HS-27A (cell line): ENCODE data around the gene SHPK.

Source experiments
- DNase-seq: peaks from one replicate; pipeline ENCODE4 v3.0.0-alpha.2; 2012; ENCODE audit warnings: low read depth, missing footprints

The SHPK gene

DNA sequence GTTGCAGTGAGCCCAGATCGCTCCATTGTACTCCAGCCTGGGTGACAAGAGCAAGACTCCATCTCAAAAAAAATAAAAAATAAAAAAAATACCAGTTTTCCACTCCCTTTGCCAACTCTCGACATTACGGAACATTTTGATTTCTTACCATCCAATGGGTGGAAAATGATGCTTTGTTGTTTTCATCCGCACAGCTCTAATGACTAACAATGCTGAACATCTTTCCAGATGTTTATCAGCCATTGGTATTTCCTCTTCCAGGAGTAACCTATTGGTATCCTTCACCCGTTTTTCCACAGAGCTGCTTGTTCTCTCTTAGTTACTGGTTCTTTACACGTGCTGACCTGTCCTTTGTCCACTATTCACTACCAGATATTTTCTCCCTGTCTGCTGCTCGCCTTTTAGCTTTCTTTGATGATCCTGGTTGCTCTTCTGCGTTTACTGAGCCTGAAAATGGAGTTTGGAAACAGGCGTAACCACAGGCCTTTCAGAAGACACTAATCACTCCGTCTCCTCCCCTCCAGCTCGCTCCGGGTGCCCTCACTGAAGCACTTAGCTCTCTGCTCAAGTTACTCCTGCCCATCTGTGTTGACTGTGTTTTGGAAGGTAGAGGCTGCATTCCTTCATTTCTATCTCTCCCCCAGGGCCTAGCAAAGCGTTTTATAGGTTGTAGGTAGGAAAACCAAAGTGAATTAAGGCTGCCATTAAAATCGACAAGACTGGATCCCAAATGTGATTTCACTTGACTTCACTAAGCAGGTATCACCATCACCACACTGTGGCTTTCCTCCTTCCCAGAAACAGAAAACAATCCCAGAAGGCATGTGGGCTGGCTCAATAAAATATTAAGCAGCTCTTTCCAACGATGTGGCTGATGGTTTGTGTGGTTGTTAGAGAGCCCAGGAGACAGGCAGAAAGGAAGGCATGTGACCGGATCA, 8.9 kb downstream of the SHPK start:
- DNase-seq, result no peak

DNA sequence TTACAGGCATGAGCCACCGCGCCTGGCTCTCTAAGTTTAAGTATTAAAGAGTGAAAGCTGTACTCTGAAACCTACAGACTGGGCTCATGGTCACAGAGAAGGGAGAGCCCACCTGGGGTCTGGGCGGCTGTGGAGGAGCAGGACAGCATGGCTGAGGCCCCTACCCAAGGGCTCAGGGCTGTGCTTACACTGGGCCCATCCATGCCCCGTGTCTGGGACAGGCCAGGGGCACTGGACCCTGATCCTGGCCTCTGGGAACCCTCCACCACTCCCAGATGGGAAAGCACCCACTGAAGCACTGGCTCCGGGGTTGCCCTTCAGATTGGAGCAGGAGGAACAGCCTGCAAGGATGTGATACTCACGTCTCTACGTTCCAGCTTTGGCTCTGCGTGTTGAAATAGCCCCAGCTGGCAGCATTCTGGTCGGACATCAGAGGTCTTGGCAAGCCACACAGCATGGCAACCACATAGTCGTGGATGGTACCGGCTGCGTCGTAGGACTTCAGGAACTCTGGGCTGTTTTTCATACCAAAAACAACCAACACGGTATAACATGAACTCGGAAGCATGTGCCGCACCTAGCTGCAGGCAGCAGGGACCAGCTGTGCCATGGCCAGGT, 13.0 kb downstream of the SHPK start:
- DNase-seq, result no peak

DNA sequence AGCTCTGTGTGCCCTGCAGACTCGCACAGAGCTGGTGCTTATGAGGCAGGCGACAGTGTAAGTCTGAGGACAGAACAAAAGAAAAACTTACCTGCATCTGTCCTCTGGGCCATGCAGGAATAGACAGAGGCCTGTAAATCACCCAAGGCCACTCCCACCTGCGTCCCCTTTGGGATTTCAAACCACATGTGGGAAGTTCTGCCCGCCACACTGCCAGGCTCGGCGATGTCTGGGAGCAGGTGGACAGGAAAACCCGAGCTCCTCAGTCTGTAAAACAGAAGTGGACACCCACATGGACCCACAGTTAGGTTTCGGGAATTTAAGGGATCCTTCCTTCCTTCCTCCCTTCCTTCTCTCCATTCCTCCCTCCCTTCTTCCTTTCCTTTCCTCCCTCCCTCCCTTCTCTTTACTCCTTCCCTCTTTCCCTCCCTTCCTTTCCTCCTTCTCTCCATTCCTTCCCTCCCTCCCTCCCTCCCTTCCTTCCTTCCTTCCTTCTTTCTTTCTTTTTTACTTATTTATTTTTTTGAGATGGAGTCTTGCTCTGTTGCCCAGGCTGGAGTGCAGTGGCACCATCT, 14.8 kb downstream of the SHPK start:
- DNase-seq, result no peak

DNA sequence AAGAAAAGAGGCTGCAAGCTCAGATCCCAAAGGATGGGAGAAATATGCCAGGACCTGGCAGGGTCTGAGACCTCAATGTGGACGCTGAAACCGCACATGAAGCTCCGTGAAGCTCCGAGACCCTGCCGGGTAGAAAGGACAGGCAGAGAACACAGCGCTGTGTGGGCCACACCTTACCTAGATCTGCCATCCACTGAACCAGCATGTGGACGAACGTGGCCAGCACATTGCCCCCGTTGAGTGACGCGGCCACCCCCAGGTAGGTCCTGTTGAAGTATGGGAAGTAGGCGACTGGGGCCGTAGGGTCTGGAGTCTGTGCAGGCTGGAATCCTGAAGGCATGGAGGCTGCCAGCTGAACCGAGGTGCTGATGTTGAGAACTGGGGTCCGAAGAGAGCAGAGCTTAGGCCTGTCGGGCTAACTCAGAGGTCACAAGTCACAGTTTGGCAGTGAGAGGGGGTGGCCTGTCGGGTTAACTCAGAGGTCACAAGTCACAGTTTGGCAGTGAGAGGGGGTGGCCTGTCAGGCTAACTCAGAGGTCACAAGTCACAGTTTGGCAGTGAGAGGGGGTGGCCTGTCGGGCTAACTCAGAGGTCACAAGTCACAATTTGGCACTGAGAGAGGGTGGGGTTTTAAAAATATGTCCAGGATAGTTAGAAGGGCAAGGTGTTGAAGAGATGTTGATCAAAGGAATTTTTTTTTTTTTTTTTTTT, 20.7 kb downstream of the SHPK start:
- no peak for DNase-seq

DNA sequence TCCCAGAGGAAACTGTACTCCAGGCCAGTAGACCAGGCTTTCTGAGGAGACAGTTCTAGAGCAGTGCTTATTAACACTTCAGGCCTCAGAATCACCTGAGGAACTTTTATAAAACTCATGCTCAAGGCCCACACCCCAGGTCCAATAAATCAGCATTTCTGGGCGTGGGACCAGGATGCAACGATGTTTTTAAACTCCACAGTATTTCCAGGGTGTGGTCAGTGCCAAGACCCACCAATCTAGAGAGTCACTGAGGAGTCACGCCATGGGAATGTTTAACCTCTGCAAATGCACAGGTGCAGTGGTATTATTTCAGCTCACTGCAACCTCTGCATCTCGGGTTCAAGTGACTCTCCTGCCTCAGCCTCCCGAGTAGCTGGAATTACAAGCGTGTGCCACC, 22.9 kb downstream of the SHPK start:
- no peak for DNase-seq

DNA sequence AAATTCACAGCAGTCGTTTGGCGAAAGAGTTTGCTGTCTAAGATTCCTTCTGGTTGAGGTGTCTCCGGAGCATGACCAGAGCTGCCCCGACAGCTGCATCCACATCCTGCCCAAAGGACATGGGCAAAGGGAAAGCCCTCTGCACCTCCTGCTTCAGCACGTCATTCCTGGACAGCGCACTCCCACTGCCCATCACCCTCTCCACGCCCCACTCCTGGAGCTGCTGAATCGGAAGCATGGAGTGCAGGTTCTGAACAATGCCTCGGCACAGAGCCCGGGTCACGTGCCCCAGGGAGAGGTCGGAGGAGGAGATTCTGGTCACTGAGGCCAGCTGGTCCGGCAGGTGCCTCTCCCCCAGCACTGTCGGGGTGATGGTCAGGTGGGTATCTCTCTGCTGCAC, 25.5 kb downstream of the SHPK start:
- DNase-seq, result no peak

DNA sequence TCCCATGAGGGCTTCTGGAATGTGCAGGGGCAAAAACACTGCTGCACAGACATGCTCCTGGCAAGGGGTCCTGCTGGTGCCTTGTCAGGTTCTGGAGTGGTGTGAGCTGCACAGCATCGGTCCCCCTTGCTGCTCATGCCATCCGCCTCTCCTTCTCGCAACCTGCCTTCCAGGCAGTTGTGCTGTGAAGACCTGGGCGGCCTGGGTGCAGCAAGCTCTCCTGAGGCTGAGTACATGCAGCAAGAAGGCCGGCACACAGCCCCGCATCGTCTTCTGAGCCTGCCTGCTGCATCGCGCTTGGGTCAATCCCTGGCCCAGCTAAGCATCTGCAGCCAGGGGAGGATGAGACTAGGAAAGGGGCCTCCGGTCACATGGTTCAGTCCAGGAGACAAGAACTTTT, 26.4 kb downstream of the SHPK start:
- DNase-seq, result no peak

DNA sequence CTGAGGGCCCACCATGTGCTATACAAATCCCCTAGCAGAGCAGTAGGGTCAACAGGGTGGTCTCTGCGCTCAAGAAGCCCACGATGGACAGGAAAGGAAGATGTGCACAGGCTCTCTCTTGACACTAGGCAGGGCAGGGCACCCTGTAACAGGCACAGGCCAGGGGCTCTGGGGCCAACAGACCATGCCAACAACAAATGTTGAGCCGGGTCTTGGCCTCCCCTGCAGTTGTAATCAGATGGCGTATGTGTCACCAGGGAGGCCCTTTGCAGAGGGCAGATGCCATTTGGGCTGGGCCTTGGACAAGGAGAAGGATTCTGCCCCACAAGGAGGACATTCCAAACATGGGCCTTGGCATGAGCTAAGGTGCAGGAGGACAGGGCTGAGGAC, 32.2 kb downstream of the SHPK start:
- DNase-seq, result no peak

DNA sequence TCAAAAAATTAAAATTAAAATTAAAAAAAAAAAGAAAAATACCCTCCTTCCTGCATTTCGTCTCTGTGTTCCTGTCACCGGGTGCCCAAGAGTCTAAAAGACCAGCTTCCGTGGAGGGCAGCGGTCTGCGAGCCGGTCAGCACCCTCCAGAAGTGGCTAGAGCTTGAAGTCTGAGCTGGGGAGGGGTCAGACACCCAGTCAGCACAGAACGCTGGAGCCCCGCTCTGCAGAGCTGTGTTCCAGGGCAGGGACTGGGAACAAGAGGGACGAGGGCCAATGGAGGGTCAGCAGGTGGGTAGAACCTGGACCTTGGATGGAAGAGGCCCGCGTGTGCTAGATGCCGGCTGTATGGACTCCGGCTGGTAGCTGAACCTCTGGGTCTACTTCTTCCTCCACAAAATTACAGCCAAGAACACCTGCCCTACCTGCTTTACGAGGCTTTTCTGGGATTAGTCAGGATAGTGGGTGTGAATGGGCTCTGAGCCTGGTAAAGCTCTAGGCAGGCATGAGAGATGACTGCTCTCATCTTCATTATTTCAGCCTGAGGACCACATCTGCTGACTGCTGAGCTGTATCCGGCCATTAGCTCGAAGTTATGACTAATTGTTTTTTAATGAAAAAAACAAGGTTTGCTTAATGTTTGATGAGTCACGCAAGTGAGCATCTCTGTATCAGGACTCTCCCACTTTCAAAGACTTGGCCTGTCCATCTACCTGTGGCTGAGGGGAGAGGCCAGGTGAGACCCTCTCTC, 32.8 kb downstream of the SHPK start:
- no peak for DNase-seq

DNA sequence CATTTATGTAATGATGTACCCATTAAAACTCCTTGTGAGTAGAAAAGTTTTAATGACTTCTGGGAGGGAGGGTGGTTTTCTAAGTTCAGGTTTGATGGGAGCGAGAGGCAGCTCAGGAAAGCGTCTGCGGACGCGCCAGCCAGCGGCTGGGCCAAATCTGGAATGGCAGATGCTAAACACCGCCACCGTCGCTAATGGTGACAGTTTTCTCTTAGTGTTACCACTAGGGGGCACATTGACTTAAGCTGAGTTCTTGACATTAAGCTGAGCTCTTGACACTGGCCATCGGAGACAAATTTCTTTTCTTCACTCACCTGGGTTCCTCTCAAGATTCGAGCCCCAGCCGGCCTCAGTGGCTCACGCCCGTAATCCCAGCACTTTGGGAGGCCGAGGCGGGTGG, 33.6 kb downstream of the SHPK start:
- DNase-seq, result no peak

DNA sequence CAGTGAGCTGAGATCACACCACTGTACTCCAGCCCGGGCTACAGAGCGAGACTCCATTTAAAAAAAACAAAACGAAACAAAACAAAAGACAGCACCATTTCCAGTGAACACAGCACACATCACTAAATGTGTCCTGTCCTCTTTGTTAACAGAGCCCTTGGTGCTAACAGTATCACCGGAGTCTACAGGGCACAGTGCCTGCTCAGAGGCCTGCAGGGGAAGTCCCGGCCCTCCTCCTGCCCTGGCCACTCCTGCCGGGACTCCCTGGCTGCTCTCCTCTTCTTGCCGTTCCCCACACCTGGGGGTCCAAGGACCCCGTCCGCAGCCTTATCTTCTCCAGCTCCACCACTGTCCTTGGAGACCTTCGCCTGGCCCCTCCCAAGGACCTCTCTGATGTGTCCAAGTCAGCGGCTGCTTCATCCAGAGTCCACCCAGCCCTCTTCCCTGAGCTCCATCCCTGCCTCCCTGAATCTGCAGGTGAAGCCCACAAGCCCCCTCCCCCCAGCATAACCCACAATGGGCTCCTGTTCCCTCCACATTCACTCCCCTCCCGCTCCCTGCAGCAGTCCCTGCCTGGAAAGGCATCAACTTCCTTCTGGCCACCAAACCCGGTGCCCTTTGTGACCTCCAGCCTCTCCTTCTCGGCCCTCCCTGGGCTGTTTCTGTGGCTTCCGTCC, 35.4 kb downstream of the SHPK start:
- no peak for DNase-seq

DNA sequence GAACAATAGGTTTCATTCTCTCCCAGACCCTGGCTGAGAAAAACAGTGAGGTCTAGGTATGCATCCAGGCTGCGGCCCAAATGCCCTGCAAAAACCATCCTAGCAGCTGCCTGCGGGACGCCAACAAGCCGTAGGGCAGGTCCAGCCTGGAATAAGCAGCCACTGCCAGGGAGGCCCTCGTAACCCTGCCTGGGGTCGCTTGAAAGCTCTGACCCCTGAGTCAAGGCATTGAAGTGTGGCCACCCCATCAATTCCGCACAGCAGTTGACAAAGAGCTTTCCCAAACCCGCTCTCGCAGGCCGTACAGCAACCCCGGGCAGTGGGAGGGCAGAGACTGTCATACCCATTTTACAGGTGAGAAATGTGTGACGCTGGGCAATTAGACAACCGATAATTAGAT, 38.0 kb downstream of the SHPK start:
- DNase-seq, result no peak

DNA sequence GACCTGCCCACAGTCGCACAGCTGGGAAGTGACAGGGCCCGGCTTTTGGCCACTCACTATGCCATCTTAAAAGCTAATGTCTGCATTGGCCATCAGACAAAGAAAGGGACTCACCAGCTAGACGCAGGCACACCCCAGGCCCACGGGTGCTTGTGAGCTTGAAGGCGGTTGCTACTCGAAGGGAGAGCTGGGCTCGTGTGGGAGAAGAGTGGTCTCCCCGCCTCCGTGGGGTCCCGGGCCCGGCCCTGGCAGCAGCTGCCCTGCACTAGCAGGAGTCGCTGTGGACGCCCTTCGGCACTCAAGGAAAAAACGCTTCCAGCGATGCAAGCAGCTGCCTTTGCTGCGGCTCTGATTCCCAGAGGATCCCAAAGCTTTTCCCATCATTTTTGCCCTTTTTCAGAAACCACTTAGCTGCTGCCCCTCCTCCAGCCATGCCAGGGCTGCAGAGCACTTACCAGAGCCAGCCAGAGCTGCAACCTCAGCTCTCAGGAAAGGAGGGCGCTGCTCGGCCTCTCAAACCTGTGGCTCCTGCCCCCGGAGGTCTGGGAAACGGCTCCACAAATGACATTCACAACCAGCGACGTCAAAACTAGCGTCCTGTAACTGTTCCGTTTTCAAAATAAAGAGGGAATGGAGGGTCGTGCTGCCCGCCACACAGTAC, 39.1 kb downstream of the SHPK start:
- DNase-seq, result no peak

DNA sequence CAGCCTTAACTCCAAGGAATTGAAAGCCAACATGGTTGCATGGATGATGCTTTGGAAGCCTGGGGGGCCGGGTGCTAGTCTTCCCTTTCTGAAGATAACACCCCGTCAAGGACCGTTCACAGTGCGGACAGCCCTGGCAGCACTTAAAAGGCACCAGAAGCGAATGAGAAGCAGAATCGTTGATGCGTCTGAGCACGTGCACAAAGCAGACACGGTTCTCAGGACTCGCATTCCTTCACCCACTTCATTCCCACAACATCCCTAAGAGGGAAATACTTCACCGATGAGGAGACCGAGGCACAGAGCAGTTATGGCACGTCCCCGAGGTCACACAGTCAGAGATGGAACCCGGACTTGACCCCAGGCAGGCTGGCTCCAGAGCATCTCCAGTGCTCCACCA, 41.1 kb downstream of the SHPK start:
- no peak for DNase-seq

DNA sequence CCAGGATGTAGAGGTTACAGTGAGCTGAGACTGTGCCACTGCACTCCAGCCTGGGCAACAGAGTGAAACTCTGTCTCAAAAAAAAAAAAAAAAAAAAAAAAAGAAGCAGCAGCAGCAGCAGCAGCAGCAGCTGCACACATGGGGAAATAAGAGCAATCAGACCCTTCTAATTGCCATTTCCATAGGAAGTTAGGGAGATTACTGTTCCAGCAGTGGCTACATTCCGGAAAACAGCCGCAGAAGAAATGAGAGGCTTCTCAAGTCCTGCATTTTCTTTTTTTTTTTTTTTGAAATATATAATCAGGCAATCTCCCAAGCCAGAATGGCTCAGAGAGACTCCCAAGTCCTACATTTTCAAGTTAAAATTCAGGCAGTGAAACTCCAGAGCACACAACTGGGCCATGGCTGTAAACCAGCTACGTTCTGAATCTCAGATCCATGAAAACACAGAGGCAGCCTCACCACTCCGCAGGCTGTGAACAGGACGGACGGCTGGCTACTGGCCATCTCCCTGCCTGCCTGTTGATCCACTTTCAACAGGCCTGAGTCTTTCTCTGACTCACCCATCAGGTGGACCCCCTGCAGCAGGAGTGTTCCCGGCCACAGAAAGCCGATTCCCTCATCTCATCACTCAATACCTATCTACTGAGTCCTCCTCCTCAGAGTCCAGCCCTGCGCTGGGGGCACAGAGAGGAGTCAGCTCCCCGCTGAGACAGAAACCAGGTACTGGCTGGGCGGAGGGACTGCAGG, 41.8 kb downstream of the SHPK start:
- DNase-seq, result no peak

DNA sequence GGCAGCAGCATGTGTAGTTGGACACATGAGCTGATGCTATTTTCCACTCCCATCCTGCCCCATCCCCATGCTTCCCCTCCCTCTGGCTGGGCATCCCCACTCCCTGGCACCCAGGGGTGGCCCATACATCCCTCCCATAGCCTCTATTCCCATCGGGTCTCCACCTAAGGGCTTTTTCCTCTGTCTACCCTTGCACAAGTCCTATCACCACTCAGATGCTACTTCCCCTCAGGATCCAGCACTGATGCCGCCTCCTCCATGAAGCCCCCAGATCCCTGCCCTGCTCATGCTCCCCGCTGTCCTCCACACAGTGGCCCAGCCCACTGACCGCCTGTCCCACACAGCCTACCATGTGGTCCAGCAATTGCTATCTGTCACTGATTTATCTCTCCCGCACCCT, 42.7 kb downstream of the SHPK start:
- DNase-seq, result no peak

DNA sequence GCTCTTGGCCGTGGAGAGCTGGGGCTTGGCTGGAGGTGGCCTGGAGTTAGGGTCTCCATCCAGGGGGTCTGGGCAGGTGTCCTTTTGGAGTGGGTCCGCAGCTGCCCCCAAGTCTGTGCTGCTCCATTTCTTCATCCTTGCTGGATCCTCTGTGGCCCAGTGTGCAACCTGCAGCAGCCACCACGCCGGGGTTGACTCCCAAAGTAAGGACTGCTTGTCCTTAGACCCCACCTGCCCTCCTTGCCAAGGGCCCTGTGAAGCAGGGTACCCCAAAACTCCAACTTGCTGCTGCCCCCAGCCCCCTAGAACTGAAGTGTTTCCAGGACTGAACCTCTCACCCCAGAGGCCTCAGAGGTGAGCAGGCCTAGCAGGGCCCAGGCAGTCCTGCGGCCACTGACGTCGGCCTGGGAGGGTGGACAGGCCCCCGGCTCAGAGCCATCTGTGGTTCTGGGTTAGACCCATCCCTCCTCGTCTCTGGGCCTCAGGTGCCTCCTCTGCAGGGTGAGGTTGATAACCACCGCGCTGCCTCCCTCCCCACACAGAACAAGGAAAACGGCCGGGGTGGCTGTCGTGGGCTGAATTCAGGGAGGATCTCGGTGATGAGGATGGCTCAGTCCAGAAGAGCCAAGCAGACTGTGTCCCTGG, 43.7 kb downstream of the SHPK start:
- DNase-seq, result no peak

DNA sequence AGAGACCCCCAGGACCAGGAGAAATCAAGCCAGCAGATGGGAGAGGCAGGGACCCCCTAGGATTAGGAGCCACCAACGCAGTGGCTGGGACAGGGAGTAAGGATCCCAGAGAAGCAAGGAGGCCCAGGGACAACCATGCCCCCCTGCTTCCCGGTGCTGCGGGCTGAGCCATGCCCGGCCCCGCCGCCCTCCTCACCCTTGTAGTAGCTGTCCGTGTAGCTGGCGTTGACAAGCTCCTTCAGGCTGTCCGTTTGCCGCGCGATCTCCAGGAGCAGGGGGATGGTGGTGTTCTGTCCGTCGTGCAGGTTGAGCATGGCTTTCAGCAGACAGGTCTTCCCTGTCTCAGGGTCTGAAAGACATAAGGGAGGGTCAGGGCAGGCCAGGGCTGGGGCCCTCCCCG, 45.3 kb downstream of the SHPK start:
- no peak for DNase-seq

DNA sequence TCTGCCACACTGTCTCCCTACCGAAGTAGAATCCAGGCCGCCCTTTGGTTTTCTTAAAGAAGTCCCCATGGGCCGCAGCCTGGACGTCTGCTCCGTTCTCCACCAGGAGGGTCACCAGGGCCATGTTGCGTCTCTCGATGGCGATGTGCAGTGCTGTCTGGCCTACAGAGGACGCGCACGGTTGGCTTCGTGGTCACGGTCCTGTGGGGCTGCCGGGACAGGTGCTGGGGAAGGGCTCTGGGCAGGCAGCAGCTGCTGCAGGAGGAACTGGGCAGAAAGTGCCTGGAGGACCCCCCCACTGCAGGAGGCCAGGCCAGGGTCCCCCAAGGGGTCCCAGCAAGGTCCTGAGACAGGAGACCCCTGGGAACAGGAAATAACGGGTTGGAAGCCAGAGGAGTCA, 45.8 kb downstream of the SHPK start:
- no peak for DNase-seq

DNA sequence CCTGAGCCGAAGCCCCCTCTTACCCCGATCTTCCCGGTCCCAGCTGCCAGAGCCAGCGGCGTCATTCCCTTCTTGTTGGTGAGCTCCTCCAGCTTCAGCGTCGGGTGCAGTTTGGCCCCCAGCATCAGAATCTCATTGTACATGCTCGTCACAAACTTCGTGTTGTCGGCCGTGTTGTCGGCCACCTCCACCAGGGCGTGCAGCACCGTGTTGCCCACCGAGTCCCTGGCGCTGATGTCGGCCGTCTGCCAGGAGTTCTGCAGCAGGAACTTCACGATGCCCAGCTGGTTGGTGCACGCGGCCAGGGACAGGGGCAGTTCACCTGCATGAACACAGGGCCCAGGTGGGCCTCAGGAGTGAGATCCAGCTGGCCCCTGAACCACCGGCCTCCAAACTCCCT, 46.3 kb downstream of the SHPK start:
- DNase-seq, result no peak
